ENCODE measurements around the gene TYRO3.
A peak's percentile ranks its signal among the peaks of the same experiment; 100 is the strongest.
"Not testable (repeated sequence)": the region's sequence is repeated elsewhere in the genome, so short reads cannot be mapped to it uniquely, and the experiment has no call there.

The TYRO3 gene

GRCh38 chr15:41564286-41564959 lies 5.4 kb downstream of the TYRO3 start:
- Histone ChIP-seq H3K4me1 (ENCODE audit: control insufficient read depth, insufficient read depth, low read length, poor library complexity, severe bottlenecking) (peaks cover 89% of the 10 kb centered on the region), H3K27ac (ENCODE audit: low read depth, low read length, severe bottlenecking) (peak overlapping the region; percentile 72), H3K4me3 (ENCODE audit: extremely low read depth, insufficient read depth, low read length, poor library complexity, severe bottlenecking) (no peak overlapping the region), H3K9me3 (ENCODE audit: control insufficient read depth, low read length) (no peaks in the 10 kb centered on the region), H3K36me3 (ENCODE audit: control insufficient read depth, insufficient read depth, low read length) (peaks cover 52% of the 10 kb centered on the region)
- WGBS, 2 experiments (ENCODE audit: insufficient coverage in 2 of 2): 16 to 25% methylated on average over 5 to 6 of the region's 7 CpGs

GRCh38 chr15:41564960-41565502 lies 6.0 kb downstream of the TYRO3 start:
- Histone ChIP-seq H3K9me3 (ENCODE audit: control insufficient read depth, low read length) (no peaks in the 10 kb centered on the region), H3K4me3 (ENCODE audit: extremely low read depth, insufficient read depth, low read length, poor library complexity, severe bottlenecking) (no peak overlapping the region), H3K36me3 (ENCODE audit: control insufficient read depth, insufficient read depth, low read length) (peaks cover 58% of the 10 kb centered on the region), H3K4me1 (ENCODE audit: control insufficient read depth, insufficient read depth, low read length, poor library complexity, severe bottlenecking) (peaks cover 91% of the 10 kb centered on the region), H3K27ac (ENCODE audit: low read depth, low read length, severe bottlenecking) (peak overlapping the region; percentile 72)
- 78 to 82% methylated on average over 8 of the region's 8 CpGs for whole genome bisulfite sequencing, 2 experiments (ENCODE audit: insufficient coverage in 2 of 2)

GRCh38 chr15:41565702-41566101 lies 6.7 kb downstream of the TYRO3 start:
- H3K36me3 ChIP-seq (ENCODE audit: control insufficient read depth, insufficient read depth, low read length): peaks cover 65% of the 10 kb centered on the region
- peaks cover 86% of the 10 kb centered on the region for H3K4me1 ChIP-seq (ENCODE audit: control insufficient read depth, insufficient read depth, low read length, poor library complexity, severe bottlenecking)
- no peaks in the 10 kb centered on the region for H3K9me3 ChIP-seq (ENCODE audit: control insufficient read depth, low read length)
- H3K4me3 ChIP-seq (ENCODE audit: extremely low read depth, insufficient read depth, low read length, poor library complexity, severe bottlenecking): no peak overlapping the region
- no peak overlapping the region for H3K27ac ChIP-seq (ENCODE audit: low read depth, low read length, severe bottlenecking)
- 78 to 100% methylated on average over 1 to 2 of the region's 3 CpGs for WGBS, 2 experiments (ENCODE audit: insufficient coverage in 2 of 2)

- Histone ChIP-seq H3K4me3 (ENCODE audit: extremely low read depth, insufficient read depth, low read length, poor library complexity, severe bottlenecking) (no peak overlapping the region), H3K9me3 (ENCODE audit: control insufficient read depth, low read length) (no peaks in the 10 kb centered on the region), H3K4me1 (ENCODE audit: control insufficient read depth, insufficient read depth, low read length, poor library complexity, severe bottlenecking) (peaks cover 82% of the 10 kb centered on the region), H3K27ac (ENCODE audit: low read depth, low read length, severe bottlenecking) (no peak overlapping the region), H3K36me3 (ENCODE audit: control insufficient read depth, insufficient read depth, low read length) (peaks cover 68% of the 10 kb centered on the region)
- WGBS, 2 experiments (ENCODE audit: insufficient coverage in 2 of 2): 92 to 93% methylated on average over 2 to 4 of the region's 9 CpGs
Observed at GRCh38 chr15:41566121-41566885, 7.3 kb downstream of the TYRO3 start.

DNA sequence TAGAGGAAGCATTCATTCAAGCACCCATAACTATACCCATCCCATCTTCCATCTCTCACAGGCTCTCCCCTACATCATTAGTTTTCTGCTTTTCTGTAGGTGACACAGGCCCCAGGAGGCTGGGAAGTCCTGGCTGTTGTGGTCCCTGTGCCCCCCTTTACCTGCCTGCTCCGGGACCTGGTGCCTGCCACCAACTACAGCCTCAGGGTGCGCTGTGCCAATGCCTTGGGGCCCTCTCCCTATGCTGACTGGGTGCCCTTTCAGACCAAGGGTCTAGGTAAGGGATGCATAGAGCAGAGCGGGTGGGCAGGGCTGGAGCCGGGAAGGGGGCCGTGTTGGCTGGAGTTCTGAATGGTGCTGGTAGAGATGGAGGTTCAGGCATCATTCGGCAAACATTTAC lies 8.2 kb downstream of the TYRO3 start:
- Histone ChIP-seq H3K27ac (ENCODE audit: low read depth, low read length, severe bottlenecking) (peak overlapping the region; percentile 98), H3K9me3 (ENCODE audit: control insufficient read depth, low read length) (no peaks in the 10 kb centered on the region), H3K4me3 (ENCODE audit: extremely low read depth, insufficient read depth, low read length, poor library complexity, severe bottlenecking) (no peak overlapping the region), H3K36me3 (ENCODE audit: control insufficient read depth, insufficient read depth, low read length) (peaks cover 72% of the 10 kb centered on the region), H3K4me1 (ENCODE audit: control insufficient read depth, insufficient read depth, low read length, poor library complexity, severe bottlenecking) (peaks cover 73% of the 10 kb centered on the region)
- WGBS, 2 experiments (ENCODE audit: insufficient coverage in 2 of 2): 100% methylated on average over 2 of the region's 6 CpGs

DNA sequence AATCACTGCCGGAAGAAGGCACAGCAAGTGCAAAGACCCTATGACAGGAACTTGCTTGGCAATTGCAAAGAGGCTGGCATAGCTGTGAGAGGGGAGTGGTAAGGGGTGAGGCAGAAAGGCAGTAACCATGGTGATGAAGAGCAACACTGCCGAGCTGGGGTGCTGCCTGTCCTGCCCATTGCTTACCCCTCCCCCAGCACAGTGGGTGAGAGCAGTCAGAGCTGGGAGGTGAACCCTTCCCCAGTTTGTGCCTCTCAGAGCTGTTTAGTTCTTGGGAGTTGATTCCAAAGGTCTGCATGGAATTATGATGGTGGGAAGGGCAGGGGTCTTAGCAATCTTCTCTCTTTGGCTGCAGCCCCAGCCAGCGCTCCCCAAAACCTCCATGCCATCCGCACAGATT lies 8.8 kb downstream of the TYRO3 start:
- WGBS, 2 experiments (ENCODE audit: insufficient coverage in 2 of 2): 71 to 81% methylated on average over 1 to 3 of the region's 4 CpGs
- Histone ChIP-seq H3K36me3 (ENCODE audit: control insufficient read depth, insufficient read depth, low read length) (peaks cover 71% of the 10 kb centered on the region), H3K9me3 (ENCODE audit: control insufficient read depth, low read length) (no peaks in the 10 kb centered on the region), H3K4me3 (ENCODE audit: extremely low read depth, insufficient read depth, low read length, poor library complexity, severe bottlenecking) (no peak overlapping the region), H3K27ac (ENCODE audit: low read depth, low read length, severe bottlenecking) (peak overlapping the region; percentile 98), H3K4me1 (ENCODE audit: control insufficient read depth, insufficient read depth, low read length, poor library complexity, severe bottlenecking) (peaks cover 67% of the 10 kb centered on the region)

DNA sequence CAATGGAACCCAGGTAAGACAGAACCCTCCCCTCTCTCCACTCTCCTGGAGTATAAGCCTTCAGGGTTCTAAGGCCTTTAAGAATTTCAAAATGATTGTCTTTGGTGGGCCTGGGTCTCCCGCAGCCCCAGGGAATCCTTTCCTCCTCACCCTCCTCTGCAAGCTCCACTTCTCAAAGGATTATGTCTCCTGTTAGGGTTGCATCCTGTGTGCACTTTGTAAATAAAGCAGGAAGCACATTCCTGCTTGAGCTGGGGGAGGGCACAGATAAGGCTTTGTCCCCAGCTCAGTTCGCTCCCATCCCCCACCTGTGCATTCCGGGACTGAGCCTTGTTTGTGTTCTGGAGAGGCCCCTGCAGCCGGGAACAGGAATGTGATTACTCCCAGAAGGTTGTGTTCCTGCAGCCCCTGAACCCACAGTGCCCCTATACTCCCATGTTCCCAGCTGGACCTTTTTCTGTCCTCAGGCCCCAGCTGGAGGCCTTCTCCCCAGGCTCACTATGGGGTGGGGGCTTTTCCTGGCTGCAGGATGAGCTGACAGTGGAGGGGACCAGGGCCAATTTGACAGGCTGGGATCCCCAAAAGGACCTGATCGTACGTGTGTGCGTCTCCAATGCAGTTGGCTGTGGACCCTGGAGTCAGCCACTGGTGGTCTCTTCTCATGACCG lies 9.5 kb downstream of the TYRO3 start:
- peaks cover 73% of the 10 kb centered on the region for H3K36me3 ChIP-seq (ENCODE audit: control insufficient read depth, insufficient read depth, low read length)
- WGBS, 2 experiments (ENCODE audit: insufficient coverage in 2 of 2): 51 to 61% methylated on average over 5 to 8 of the region's 8 CpGs
- H3K9me3 ChIP-seq (ENCODE audit: control insufficient read depth, low read length): no peaks in the 10 kb centered on the region
- peak overlapping the region; percentile 98 for H3K27ac ChIP-seq (ENCODE audit: low read depth, low read length, severe bottlenecking)
- H3K4me1 ChIP-seq (ENCODE audit: control insufficient read depth, insufficient read depth, low read length, poor library complexity, severe bottlenecking): peaks cover 61% of the 10 kb centered on the region
- peak overlapping the region; percentile 5 for H3K4me3 ChIP-seq (ENCODE audit: extremely low read depth, insufficient read depth, low read length, poor library complexity, severe bottlenecking)

DNA sequence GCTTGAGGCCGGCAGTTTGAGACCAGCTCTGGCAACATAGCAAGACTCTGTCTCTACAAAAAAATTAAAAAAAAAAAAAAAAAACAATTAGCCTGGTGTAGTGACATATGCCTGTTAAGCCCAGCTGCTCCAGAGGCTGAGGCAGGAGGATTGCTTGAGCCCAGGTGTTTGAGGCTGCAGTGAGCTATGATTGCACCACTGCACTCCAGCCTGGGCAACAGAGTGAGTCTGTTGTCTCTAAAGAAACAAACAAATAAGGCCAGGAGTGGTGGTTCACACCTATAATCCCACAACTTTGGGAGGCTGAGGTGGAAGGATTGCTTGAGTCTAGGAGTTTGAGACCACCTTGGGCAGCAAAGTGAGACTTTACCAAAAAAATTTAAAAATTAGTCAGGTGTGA lies 10.2 kb downstream of the TYRO3 start:
- Histone ChIP-seq H3K27ac (ENCODE audit: low read depth, low read length, severe bottlenecking) (peak overlapping the region; percentile 98), H3K4me1 (ENCODE audit: control insufficient read depth, insufficient read depth, low read length, poor library complexity, severe bottlenecking) (peaks cover 53% of the 10 kb centered on the region), H3K36me3 (ENCODE audit: control insufficient read depth, insufficient read depth, low read length) (peaks cover 76% of the 10 kb centered on the region)
- WGBS, 2 experiments (ENCODE audit: insufficient coverage in 2 of 2): 100% methylated on average over 1 of the region's 1 CpG; no CpG with 5 or more reads in 1 of the 2 experiments
- H3K9me3 ChIP-seq (ENCODE audit: control insufficient read depth, low read length); H3K4me3 ChIP-seq (ENCODE audit: extremely low read depth, insufficient read depth, low read length, poor library complexity, severe bottlenecking): not testable (repeated sequence)

GRCh38 chr15:41570764-41571163 lies 11.8 kb downstream of the TYRO3 start:
- Histone ChIP-seq H3K36me3 (ENCODE audit: control insufficient read depth, insufficient read depth, low read length) (peaks cover 82% of the 10 kb centered on the region), H3K9me3 (ENCODE audit: control insufficient read depth, low read length) (no peaks in the 10 kb centered on the region), H3K27ac (ENCODE audit: low read depth, low read length, severe bottlenecking) (no peak overlapping the region), H3K4me3 (ENCODE audit: extremely low read depth, insufficient read depth, low read length, poor library complexity, severe bottlenecking) (no peak overlapping the region), H3K4me1 (ENCODE audit: control insufficient read depth, insufficient read depth, low read length, poor library complexity, severe bottlenecking) (peaks cover 38% of the 10 kb centered on the region)
- 97 to 100% methylated on average over 2 to 3 of the region's 3 CpGs for WGBS, 2 experiments (ENCODE audit: insufficient coverage in 2 of 2)

DNA sequence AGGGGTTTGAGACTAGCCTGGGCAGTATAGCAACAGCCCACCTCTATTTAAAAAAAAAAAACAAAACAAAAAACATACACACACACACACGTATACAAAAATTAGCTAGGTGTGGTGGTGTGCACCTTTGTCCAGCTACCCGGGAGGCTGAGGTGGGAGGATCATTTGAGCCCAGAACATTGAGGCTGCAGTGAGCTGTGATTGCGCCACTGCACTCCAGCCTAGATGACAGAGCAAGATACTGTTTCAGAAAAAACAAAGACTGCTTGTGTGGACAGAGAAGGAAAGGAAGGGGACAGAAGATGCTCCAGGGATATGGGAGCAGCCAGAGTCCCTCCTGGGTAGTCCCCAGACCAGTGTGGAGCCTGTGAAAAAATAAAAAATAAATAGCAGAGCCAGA lies 12.9 kb downstream of the TYRO3 start:
- H3K4me1 ChIP-seq (ENCODE audit: control insufficient read depth, insufficient read depth, low read length, poor library complexity, severe bottlenecking): peaks cover 26% of the 10 kb centered on the region
- H3K9me3 ChIP-seq (ENCODE audit: control insufficient read depth, low read length): no peaks in the 10 kb centered on the region
- no peak overlapping the region for H3K27ac ChIP-seq (ENCODE audit: low read depth, low read length, severe bottlenecking)
- H3K36me3 ChIP-seq (ENCODE audit: control insufficient read depth, insufficient read depth, low read length): peaks cover 79% of the 10 kb centered on the region
- H3K4me3 ChIP-seq (ENCODE audit: extremely low read depth, insufficient read depth, low read length, poor library complexity, severe bottlenecking): no peak overlapping the region
- 93 to 94% methylated on average over 2 of the region's 3 CpGs for WGBS, 2 experiments (ENCODE audit: insufficient coverage in 2 of 2)
